CD4-positive, alpha-beta memory T cell (primary cell): ENCODE results near the gene RMND5A. TPM values are rescaled to one million over a fixed set of nuclear protein-coding genes. Genes with fewer than 3 reads are reported as not detected.

Source experiments
- CTCF ChIA-PET: fragments of 350-600 bp; sonication (Branson Sonifier 250); formaldehyde crosslinking; loops from one replicate; lab custom pipeline; 2021; ENCODE audit warnings: inconsistent platforms; ENCODE audit not compliant: partially characterized antibody; lab: Charles Lee
- POLR2A ChIA-PET: fragments of 350-600 bp; sonication (Branson Sonifier 250); formaldehyde crosslinking; loops from one replicate; lab custom pipeline; 2021; ENCODE audit not compliant: partially characterized antibody; lab: Charles Lee
- DNase-seq, 5 donors: peaks; one replicate each; pipeline versions ENCODE4 v3.0.0 to v3.0.0-alpha.2; 2020 to 2022; ENCODE audit warnings: mixed read lengths in 1 of 5
- H3K27ac ChIP-seq: one replicate; pipeline ENCODE4 v1.7.0; 2013; ENCODE audit warnings: low read depth, low read length
- H3K27me3 ChIP-seq: 2 replicates; pipeline ENCODE4 v1.7.0; 2013; ENCODE audit warnings: mild to moderate bottlenecking, low read length, moderate library complexity; ENCODE audit not compliant: insufficient read depth
- H3K36me3 ChIP-seq: 2 replicates; pipeline ENCODE4 v1.7.0; 2013; ENCODE audit warnings: mild to moderate bottlenecking, low read length, moderate library complexity; ENCODE audit not compliant: insufficient read depth
- H3K4me1 ChIP-seq: 2 replicates; pipeline ENCODE4 v1.7.0; 2013; ENCODE audit warnings: mild to moderate bottlenecking, low read length, moderate library complexity; ENCODE audit not compliant: insufficient read depth
- H3K4me3 ChIP-seq, 2 donors: one replicate each; pipeline ENCODE4 v1.7.0; 2013; ENCODE audit warnings: low read length in 2 of 2, mild to moderate bottlenecking in 1 of 2
- H3K9me3 ChIP-seq, 2 donors: one replicate each; pipeline ENCODE4 v1.7.0; 2013; ENCODE audit warnings: low read length in 2 of 2, control low read depth in 1 of 2; ENCODE audit not compliant: control insufficient read depth in 1 of 2
- H3K27ac Mint-ChIP-seq, 7 donors: one replicate each; pipeline ENCODE4 v1.8.0; 2020 to 2021; ENCODE audit warnings: mixed read lengths in 7 of 7, mild to moderate bottlenecking in 6 of 7, inconsistent platforms in 3 of 7, moderate library complexity in 3 of 7
- H3K27me3 Mint-ChIP-seq, 2 donors: one replicate each; pipeline ENCODE4 v1.8.0; 2020 to 2021; ENCODE audit warnings: mixed read lengths in 2 of 2
- H3K36me3 Mint-ChIP-seq, 2 donors: one replicate each; pipeline ENCODE4 v1.8.0; 2020 to 2021; ENCODE audit warnings: mixed read lengths in 2 of 2, inconsistent platforms in 1 of 2, mild to moderate bottlenecking in 1 of 2
- H3K4me1 Mint-ChIP-seq, 4 donors: one replicate each; pipeline ENCODE4 v1.8.0; 2020 to 2021; ENCODE audit warnings: mixed read lengths in 4 of 4, mild to moderate bottlenecking in 1 of 4
- H3K4me3 Mint-ChIP-seq, 8 donors: one replicate each; pipeline ENCODE4 v1.8.0; 2020 to 2021; ENCODE audit warnings: mixed read lengths in 8 of 8, mild to moderate bottlenecking in 7 of 8, moderate library complexity in 6 of 8, inconsistent platforms in 3 of 8
- H3K9me3 Mint-ChIP-seq, 8 donors: one replicate each; pipeline ENCODE4 v1.8.0; 2020 to 2021; ENCODE audit warnings: mixed read lengths in 8 of 8, mild to moderate bottlenecking in 5 of 8, inconsistent platforms in 3 of 8, moderate library complexity in 1 of 8
- intact Hi-C: fragments of 100-400 bp; cut with micrococcal nuclease; formaldehyde crosslinking; loops from one replicate; pipeline ENCODE4 v1.15.1; 2023
- polyA plus RNA-seq, 2 donors: library from polyadenylated mRNA; unstranded; fragments of 300-500 nt; fragmentation: Illumina TruSeq; gene quantifications; one replicate each; pipeline ENCODE4 v1.2.3, GENCODE V29; 2021
- total RNA-seq, 2 experiments: library from RNA; stranded (reverse); gene quantifications; one replicate each; pipeline ENCODE4 v1.2.3, GENCODE V29; 2021

RMND5A gene
- total and polyA plus RNA-seq, 4 experiments from 2014 or later, result 11.0 to 37.4 (median 27.3) TPM

DNA sequence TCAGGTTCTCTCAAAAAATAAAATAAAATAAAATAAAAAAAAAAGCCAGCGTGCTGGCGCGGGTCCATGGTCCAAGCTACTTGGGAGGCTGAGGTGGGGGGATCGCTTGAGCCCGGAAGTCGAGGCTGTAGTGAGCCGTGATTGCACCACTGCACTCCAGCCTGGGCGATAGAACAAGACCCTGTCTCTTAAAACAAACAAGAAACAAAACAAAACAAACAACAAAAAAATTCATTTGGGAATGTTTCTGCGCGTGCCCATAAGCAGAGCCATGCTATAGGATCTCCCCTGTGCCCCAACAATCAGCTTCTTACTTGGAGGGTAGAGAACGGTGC lies 87.0 kb downstream of the RMND5A start:
- intact Hi-C loops, result no loop called here
- Mint-ChIP-seq H3K36me3 (no peaks in the 10 kb centered on the region), H3K27me3 (peaks cover 22 to 29% of the 10 kb centered on the region in 2 donors), H3K4me3 (peak overlapping the region; percentile 81 to 99 (median 88)), H3K4me1 (peaks cover 15 to 26% (median 18%) of the 10 kb centered on the region in 4 donors), H3K27ac (peak overlapping the region in 3 of 7 donors; percentile 2 to 93 (median 61)), H3K9me3 (no peaks in the 10 kb centered on the region)
- Histone ChIP-seq H3K27me3 (peaks cover 16% of the 10 kb centered on the region), H3K9me3 (no peaks in the 10 kb centered on the region), H3K36me3 (no peaks in the 10 kb centered on the region), H3K27ac (no peak overlapping the region), H3K4me3 (peak overlapping the region in 1 of 2 donors; percentile 46), H3K4me1 (peaks cover 27% of the 10 kb centered on the region)
- POLR2A ChIA-PET, result interaction anchor here (1.5 kb wide), 1 partner anchor 15 kb away, joined by 4 read pairs; no protein-coding TSS in a partner anchor
- CTCF ChIA-PET, result interaction anchor here (0.7 to 1.9 kb wide), 6 partner anchors 9 to 1253 kb away, joined by 3 to 7 read pairs (median 4); no protein-coding TSS in a partner anchor
- no peak for DNase-seq

DNA sequence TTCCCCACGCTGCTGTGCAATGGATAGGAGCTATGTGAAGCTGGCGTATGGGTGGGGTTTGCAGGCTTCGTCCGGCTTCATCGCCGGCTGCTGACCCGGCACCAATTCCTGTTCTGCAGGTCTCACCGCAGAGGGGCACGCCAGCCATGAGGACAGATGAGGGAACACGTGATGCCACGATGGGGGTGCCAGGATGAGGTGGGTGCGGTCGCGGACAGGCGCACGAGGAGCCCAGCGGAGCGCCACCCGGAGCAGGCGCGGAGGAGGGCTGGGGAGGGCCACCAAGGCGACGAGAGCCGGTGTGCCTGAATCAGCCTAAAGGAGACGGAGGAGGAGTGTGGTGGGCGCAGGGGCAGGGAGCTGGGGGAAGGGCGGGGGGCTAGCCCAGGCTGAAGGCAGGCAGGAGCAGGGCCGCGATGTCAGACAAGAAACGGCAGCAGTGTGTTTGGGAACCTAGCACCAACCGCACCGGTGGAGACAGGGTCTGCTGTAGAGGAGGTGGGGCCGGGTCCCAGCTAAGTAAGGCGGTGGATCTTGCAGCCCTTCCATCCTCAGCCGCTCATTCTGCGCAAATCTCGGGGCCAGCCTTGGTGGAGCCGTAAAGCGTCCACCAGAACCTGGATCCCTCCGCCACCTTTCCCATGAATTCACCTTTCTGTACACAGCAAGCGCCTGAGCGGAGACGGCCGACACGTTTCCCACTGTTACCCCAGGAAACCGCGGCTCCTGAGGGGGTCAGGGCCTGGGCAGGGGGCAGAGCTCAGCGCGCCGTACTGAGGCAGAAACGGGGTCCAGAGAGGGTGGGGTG lies 87.6 kb downstream of the RMND5A start:
- no peak for DNase-seq
- peak overlapping the region in 5 of 7 donors; percentile 16 to 93 (median 61) for H3K27ac Mint-ChIP-seq
- H3K27me3 Mint-ChIP-seq, result peaks cover 24 to 34% of the 10 kb centered on the region in 2 donors
- Histone ChIP-seq H3K4me3 (peak overlapping the region; percentile 34 to 46), H3K27me3 (peaks cover 16% of the 10 kb centered on the region), H3K9me3 (no peaks in the 10 kb centered on the region), H3K27ac (no peak overlapping the region), H3K36me3 (no peaks in the 10 kb centered on the region), H3K4me1 (peaks cover 27% of the 10 kb centered on the region)
- ChIA-PET CTCF (interaction anchor here (0.9 to 2.2 kb wide), 7 partner anchors 10 to 1252 kb away, joined by 3 to 8 read pairs (median 4); no protein-coding TSS in a partner anchor), POLR2A (interaction anchor here (1.5 kb wide), 1 partner anchor 16 kb away, joined by 4 read pairs; no protein-coding TSS in a partner anchor)
- H3K4me3 Mint-ChIP-seq, result peak overlapping the region; percentile 81 to 99 (median 88)
- H3K9me3 Mint-ChIP-seq, result no peaks in the 10 kb centered on the region
- peaks cover 15 to 26% (median 18%) of the 10 kb centered on the region in 4 donors for H3K4me1 Mint-ChIP-seq
- intact Hi-C loops, result no loop called here
- H3K36me3 Mint-ChIP-seq, result no peaks in the 10 kb centered on the region

DNA sequence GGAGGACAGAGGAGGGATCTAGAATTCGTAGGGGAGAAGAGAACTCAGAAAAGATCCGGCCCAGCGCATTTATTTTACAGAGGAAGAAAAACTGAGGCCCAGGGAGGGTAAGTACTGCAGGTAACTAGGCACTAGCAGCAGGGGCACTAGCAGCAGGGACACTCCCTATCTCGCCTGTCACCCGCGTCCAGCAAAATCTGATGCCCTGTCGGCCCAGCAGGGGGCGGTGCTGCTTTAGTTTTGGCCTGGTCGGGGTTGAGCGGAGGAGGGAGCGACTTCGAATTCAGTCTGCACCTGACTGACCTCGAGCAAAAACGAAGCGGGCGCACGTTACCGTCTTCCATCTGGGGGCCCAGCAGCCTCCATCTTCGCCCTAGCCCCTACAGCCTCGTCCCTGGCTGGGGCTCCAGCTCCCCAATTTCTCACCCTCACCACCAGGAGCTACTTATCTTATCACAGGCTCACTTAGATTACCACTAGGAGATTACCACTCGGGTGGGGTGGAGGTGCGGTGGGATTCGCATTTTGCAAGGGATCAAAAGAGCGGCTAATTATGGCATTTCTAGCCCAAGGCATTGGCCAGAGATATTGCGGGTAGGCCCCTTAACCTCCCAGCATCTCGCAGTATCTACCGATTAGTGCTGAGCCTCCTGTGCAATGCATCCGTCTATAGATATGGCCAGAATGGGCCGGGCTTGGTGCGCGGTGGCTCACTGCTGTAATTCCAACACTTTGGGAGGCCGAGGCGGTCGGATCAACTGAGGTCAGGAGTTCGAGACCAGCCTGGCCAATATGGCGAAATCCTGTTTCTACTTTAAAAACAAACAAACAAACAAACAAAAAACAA lies 88.4 kb downstream of the RMND5A start:
- POLR2A ChIA-PET, result interaction anchor here (1.5 kb wide), 1 partner anchor 17 kb away, joined by 4 read pairs; no protein-coding TSS in a partner anchor
- H3K9me3 ChIP-seq, result no peaks in the 10 kb centered on the region
- Mint-ChIP-seq H3K36me3 (no peaks in the 10 kb centered on the region), H3K9me3 (no peaks in the 10 kb centered on the region), H3K27ac (peak overlapping the region in 4 of 7 donors; percentile 13 to 58 (median 26)), H3K4me1 (peaks cover 15 to 26% (median 18%) of the 10 kb centered on the region in 4 donors), H3K27me3 (peaks cover 27 to 39% of the 10 kb centered on the region in 2 donors), H3K4me3 (peak overlapping the region; percentile 81 to 99 (median 88))
- CTCF ChIA-PET, result interaction anchor here (0.7 to 2.2 kb wide), 6 partner anchors 14 to 1705 kb away, joined by 3 to 8 read pairs (median 3); no protein-coding TSS in a partner anchor
- H3K27ac ChIP-seq, result no peak overlapping the region
- H3K36me3 ChIP-seq, result no peaks in the 10 kb centered on the region
- intact Hi-C loops, result no loop called here
- DNase-seq, result peak; percentile 86 to 88 (median 87)
- peaks cover 16% of the 10 kb centered on the region for H3K27me3 ChIP-seq
- peaks cover 27% of the 10 kb centered on the region for H3K4me1 ChIP-seq
- H3K4me3 ChIP-seq, result peak overlapping the region; percentile 34 to 46

DNA sequence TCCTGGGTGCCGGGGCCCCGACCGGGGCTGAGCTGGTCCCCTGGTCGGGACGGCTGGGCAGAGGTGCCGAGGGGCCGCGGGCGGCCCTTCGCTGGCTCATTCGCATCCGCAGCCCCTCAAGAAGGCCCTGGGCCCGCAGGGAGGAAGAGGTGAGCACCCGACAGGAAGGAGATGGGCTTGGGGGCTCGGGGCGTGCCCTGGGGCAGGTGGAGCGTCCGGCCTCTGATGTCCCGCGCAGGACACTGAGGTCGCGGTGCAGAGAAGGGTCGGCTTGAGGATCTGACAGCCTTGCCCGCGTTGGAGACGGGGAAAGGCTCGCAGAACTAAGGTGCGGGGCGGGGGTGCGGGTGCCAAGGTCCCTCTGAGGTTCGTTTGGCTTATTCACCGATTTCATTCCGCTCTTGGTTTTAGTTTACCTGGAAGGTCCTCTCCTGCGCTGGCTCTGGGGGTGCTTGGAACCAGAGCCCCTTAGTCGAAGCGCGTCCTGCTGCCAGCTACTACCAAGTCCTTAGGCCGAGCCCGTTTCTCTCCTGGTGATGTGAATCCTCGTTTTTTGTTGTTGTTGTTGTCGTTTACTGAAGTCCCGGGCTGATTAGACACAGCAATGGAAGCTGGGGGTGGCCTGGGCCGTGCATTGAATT lies 89.5 kb downstream of the RMND5A start:
- Histone ChIP-seq H3K27ac (no peak overlapping the region), H3K9me3 (no peaks in the 10 kb centered on the region), H3K4me1 (peaks cover 27% of the 10 kb centered on the region), H3K27me3 (peaks cover 16% of the 10 kb centered on the region), H3K4me3 (no peak overlapping the region), H3K36me3 (no peaks in the 10 kb centered on the region)
- ChIA-PET CTCF (interaction anchor here (1.3 to 2.2 kb wide), 2 partner anchors 13 to 15 kb away, joined by 3 to 8 read pairs; no protein-coding TSS in a partner anchor), POLR2A (no interaction called here)
- H3K4me3 Mint-ChIP-seq, result peak overlapping the region in 7 of 8 donors; percentile 18 to 66 (median 45)
- no peak overlapping the region for H3K27ac Mint-ChIP-seq
- intact Hi-C loops, result no loop called here
- no peaks in the 10 kb centered on the region for H3K36me3 Mint-ChIP-seq
- H3K4me1 Mint-ChIP-seq, result peaks cover 15 to 26% (median 18%) of the 10 kb centered on the region in 4 donors
- no peaks in the 10 kb centered on the region for H3K9me3 Mint-ChIP-seq
- peaks cover 29 to 41% of the 10 kb centered on the region in 2 donors for H3K27me3 Mint-ChIP-seq
- no peak for DNase-seq

DNA sequence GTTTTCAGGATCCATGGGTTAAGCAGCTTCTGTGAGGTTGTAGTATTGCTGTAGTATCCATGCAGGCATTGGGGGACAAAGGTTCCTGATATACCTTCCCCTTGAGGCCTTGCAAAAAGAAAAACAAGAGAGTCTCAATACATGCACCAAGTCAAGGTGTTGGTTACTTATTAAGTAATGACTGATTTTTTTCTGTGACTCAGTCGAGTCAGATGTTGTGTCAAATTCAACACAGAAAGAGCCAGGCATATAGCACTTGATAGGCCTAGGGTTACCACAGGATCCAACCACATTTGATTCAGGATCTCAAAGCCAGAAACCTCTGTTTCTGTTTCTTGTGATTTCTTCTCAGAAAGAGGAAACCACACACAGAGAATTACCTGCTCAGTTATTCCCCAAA lies 95.5 kb downstream of the RMND5A start:
- H3K27me3 ChIP-seq, result peaks cover 3% of the 10 kb centered on the region
- H3K27me3 Mint-ChIP-seq, result peaks cover 21 to 27% of the 10 kb centered on the region in 2 donors
- H3K4me1 Mint-ChIP-seq, result no peaks in the 10 kb centered on the region
- no peak overlapping the region for H3K27ac Mint-ChIP-seq
- no peaks in the 10 kb centered on the region for H3K4me1 ChIP-seq
- no peaks in the 10 kb centered on the region for H3K9me3 ChIP-seq
- no peaks in the 10 kb centered on the region for H3K36me3 ChIP-seq
- H3K4me3 Mint-ChIP-seq, result no peak overlapping the region
- H3K27ac ChIP-seq, result no peak overlapping the region
- DNase-seq, result no peak
- ChIA-PET POLR2A (no interaction called here), CTCF (no interaction called here)
- intact Hi-C loops, result no loop called here
- no peaks in the 10 kb centered on the region for H3K9me3 Mint-ChIP-seq
- no peak overlapping the region for H3K4me3 ChIP-seq
- no peaks in the 10 kb centered on the region for H3K36me3 Mint-ChIP-seq

DNA sequence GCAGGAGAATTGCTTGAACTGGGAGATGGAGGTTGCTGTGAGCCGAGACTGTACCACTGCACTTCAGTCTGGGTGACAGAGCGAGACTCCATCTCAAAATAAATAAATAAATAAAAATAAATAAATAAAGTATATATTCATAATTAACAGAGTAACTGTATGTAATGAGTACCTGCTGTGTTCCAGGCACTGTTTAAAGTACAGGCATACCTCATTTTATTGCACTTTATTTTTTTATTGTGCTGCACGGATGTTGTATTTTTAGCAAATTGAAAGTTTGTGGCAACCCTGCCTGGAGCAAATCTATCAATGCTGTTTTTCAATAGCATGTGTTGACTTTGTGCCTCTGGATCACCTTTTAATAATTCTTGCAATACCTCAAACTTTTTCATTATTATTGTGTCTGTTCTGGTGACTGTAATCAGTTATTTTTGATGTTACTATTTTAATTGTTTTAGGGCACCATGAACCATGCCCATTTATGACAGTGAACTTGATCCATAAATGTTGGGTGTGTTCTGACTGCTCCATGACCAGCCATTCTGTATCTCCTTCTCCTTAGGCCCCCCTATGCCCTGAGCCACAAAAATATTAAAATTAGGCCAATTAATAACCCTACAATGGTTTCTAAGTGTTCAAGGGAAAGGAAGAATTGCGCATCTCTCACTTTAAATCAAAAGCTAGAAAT lies 98.2 kb downstream of the RMND5A start:
- Histone ChIP-seq H3K4me3 (no peak overlapping the region), H3K27me3 (no peaks in the 10 kb centered on the region), H3K27ac (no peak overlapping the region), H3K4me1 (no peaks in the 10 kb centered on the region), H3K36me3 (no peaks in the 10 kb centered on the region), H3K9me3 (no peaks in the 10 kb centered on the region)
- peaks cover 0 to 12% (median 6%) of the 10 kb centered on the region in 8 donors for H3K9me3 Mint-ChIP-seq
- peaks cover 0 to 5% of the 10 kb centered on the region in 2 donors for H3K36me3 Mint-ChIP-seq
- intact Hi-C loops, result no loop called here
- no peak overlapping the region for H3K4me3 Mint-ChIP-seq
- peaks cover 13 to 14% of the 10 kb centered on the region in 2 donors for H3K27me3 Mint-ChIP-seq
- ChIA-PET POLR2A (no interaction called here), CTCF (no interaction called here)
- no peak overlapping the region for H3K27ac Mint-ChIP-seq
- DNase-seq, result no peak
- H3K4me1 Mint-ChIP-seq, result no peaks in the 10 kb centered on the region
